Hepatocyte (in vitro differentiated cells): Measurements from ENCODE around the gene NAA38. TPM values are rescaled to one million over a fixed set of nuclear protein-coding genes. Genes with fewer than 3 reads are reported as not detected.
A peak's percentile ranks its signal among the peaks of the same experiment; 100 is the strongest.

ENCODE experiments used
- DNase-seq: peaks from one replicate; pipeline ENCODE4 v3.0.0-alpha.2; 2016; ENCODE audit warnings: low spot score
- H2AFZ ChIP-seq: fragments of 200-600 bp; sonication (generic); 2 replicates; pipeline ENCODE4 v1.6.0; 2016; ENCODE audit warnings: antibody characterized with exemption, mild to moderate bottlenecking
- H3K27ac ChIP-seq: fragments of 200-600 bp; sonication (generic); 2 replicates; pipeline ENCODE4 v1.5.1; 2016; ENCODE audit warnings: mild to moderate bottlenecking
- H3K27me3 ChIP-seq: fragments of 200-600 bp; sonication (generic); 2 replicates; pipeline ENCODE4 v1.6.1; 2016
- H3K36me3 ChIP-seq: fragments of 200-600 bp; sonication (generic); replicated peaks from 2 replicates; pipeline ENCODE4 v1.5.1; 2016; ENCODE audit warnings: low read depth; ENCODE audit not compliant: insufficient read depth
- H3K4me1 ChIP-seq: fragments of 200-600 bp; sonication (generic); 2 replicates; pipeline ENCODE4 v1.5.1; 2016; ENCODE audit warnings: mild to moderate bottlenecking, moderate library complexity; ENCODE audit not compliant: insufficient read depth
- H3K4me2 ChIP-seq: fragments of 200-600 bp; sonication (generic); 2 replicates; pipeline ENCODE4 v1.6.0; 2016
- H3K4me3 ChIP-seq: fragments of 200-600 bp; sonication (generic); 2 replicates; pipeline ENCODE4 v1.5.1; 2016; ENCODE audit warnings: mild to moderate bottlenecking
- H3K79me2 ChIP-seq: fragments of 200-600 bp; sonication (generic); 2 replicates; pipeline ENCODE4 v1.6.0; 2017; ENCODE audit warnings: mild to moderate bottlenecking
- H3K9me2 ChIP-seq: fragments of 200-600 bp; sonication (generic); replicated peaks from 2 replicates; pipeline ENCODE4 v1.6.0; 2017; ENCODE audit warnings: mild to moderate bottlenecking; ENCODE audit not compliant: insufficient read depth
- H3K9me3 ChIP-seq: fragments of 200-600 bp; sonication (generic); 2 replicates; pipeline ENCODE4 v1.5.1; 2016; ENCODE audit warnings: low read depth, mild to moderate bottlenecking
- H4K20me1 ChIP-seq: fragments of 200-600 bp; sonication (generic); 2 replicates; pipeline ENCODE4 v1.6.0; 2016; ENCODE audit warnings: mild to moderate bottlenecking; ENCODE audit not compliant: insufficient read depth, poor library complexity, severe bottlenecking
- EZH2 ChIP-seq: fragments of 200-600 bp; sonication (generic); IDR thresholded peaks from 2 replicates; pipeline ENCODE4 v1.6.1; 2016; ENCODE audit warnings: antibody characterized with exemption, mild to moderate bottlenecking, borderline replicate concordance
- EZH2phosphoT487 ChIP-seq: fragments of 200-600 bp; sonication (generic); IDR thresholded peaks from one replicate; pipeline ENCODE4 v1.6.1; 2018; ENCODE audit warnings: antibody characterized with exemption, mild to moderate bottlenecking, low read depth, moderate library complexity; ENCODE audit not compliant: unreplicated experiment, severe bottlenecking
- WGBS: methylation state at CpG from one replicate; pipeline ENCODE4 v1.1.6; 2016; ENCODE audit warnings: low lambda C conversion rate; ENCODE audit errors: missing lambda C conversion rate; 5-methylcytosine and 5-hydroxymethylcytosine counted together
- polyA plus RNA-seq: library from polyadenylated mRNA; unstranded; fragments of >200 nt; fragmentation: Nextera tagmentation; extraction: Ambion mirVana; gene quantifications from 2 replicates; pipeline ENCODE4 v1.2.1, GENCODE V29; 2016
- total RNA-seq: library from RNA; depleted of rRNA; stranded (reverse); fragments of >200 nt; gene quantifications from 2 replicates; pipeline ENCODE4 v1.2.3, GENCODE V29; 2014
- TF ChIP-seq, protein P1 (sequence below): fragments of 200-600 bp; sonication (generic); IDR thresholded peaks from 2 replicates; pipeline ENCODE4 v1.5.1; 2016; ENCODE audit warnings: antibody characterized with exemption, mild to moderate bottlenecking; ENCODE audit not compliant: poor library complexity

NAA38 gene
- total and polyA plus RNA-seq, 2 experiments from 2014 or later: 66.0 to 147 TPM

DNA sequence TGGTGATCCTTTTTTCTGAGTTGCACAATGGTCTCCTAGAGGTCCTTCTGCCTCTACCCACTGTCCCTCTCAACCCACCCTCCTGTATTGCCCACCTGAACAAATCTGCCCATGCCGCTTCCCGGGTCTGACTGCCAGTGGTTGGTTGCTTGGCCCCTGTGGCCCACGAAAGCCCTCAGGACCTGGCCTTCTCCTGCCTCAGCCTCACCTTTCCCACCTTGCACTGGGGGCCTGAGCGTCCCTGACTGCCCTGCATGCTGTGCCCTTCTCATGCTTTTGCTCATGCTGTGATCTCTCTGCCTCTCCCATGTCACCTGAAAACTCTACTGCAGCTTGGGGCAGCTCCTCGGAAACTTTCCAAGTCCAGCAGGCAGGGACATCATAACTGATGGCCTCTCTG lies 37.1 kb downstream of the NAA38 start:
- no peak overlapping the region for H3K4me2 ChIP-seq
- H3K27ac ChIP-seq: no peak overlapping the region
- peak; percentile 1 for DNase-seq
- H3K9me2 ChIP-seq: no peaks in the 10 kb centered on the region
- no peaks in the 10 kb centered on the region for H3K27me3 ChIP-seq
- no peak overlapping the region for H3K4me3 ChIP-seq
- no peaks in the 10 kb centered on the region for H4K20me1 ChIP-seq
- H3K9me3 ChIP-seq: no peaks in the 10 kb centered on the region
- 87% methylated on average over 5 of the region's 5 CpGs for WGBS
- no peaks in the 10 kb centered on the region for H3K36me3 ChIP-seq
- H3K79me2 ChIP-seq: no peaks in the 10 kb centered on the region
- no peak for TF ChIP-seq EZH2
- TF ChIP-seq, protein P1, sequence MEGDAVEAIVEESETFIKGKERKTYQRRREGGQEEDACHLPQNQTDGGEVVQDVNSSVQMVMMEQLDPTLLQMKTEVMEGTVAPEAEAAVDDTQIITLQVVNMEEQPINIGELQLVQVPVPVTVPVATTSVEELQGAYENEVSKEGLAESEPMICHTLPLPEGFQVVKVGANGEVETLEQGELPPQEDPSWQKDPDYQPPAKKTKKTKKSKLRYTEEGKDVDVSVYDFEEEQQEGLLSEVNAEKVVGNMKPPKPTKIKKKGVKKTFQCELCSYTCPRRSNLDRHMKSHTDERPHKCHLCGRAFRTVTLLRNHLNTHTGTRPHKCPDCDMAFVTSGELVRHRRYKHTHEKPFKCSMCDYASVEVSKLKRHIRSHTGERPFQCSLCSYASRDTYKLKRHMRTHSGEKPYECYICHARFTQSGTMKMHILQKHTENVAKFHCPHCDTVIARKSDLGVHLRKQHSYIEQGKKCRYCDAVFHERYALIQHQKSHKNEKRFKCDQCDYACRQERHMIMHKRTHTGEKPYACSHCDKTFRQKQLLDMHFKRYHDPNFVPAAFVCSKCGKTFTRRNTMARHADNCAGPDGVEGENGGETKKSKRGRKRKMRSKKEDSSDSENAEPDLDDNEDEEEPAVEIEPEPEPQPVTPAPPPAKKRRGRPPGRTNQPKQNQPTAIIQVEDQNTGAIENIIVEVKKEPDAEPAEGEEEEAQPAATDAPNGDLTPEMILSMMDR: no peak
- TF ChIP-seq EZH2phosphoT487: no peak
- H2AFZ ChIP-seq: no peak overlapping the region
- H3K4me1 ChIP-seq: peaks cover 9% of the 10 kb centered on the region

DNA sequence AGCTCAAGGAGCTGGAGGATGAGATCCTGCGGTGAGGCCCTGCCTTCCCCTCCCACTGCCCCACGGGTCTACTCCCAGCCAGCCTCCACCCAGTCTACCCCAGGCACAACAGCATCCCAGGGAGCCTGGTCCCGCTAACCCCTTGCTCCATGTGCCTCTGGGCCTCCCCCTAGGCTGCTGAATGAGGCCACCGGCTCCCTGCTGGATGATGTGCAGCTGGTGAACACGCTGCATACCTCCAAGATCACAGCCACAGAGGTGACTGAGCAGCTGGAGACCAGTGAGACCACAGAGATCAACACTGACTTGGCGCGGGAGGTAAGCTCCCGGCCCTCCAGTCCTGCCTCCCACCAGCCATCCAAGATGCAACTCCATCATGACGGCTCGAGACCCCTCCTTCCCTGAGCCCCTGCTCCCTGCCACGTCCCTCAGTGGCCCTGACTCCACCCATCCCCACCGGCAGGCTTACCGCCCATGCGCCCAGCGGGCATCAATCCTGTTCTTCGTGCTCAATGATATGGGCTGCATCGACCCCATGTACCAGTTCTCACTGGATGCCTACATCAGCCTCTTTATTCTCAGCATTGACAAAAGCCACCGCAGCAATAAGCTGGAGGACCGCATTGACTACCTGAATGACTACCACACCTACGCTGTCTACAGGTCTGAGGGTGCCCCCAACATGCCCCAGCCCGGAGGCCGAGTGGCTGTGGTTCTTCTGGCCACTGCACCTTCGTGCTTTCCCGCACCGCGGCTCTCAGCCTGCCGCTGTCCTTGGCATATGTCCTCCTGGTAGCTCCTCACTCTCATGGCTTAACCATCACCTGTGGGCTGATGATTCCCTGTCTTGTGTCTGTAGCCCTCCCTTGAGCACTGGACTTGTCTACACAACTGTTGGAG lies 38.4 kb downstream of the NAA38 start:
- WGBS: 97% methylated on average over 25 of the region's 27 CpGs
- no peaks in the 10 kb centered on the region for H3K36me3 ChIP-seq
- no peaks in the 10 kb centered on the region for H3K9me3 ChIP-seq
- H4K20me1 ChIP-seq: no peaks in the 10 kb centered on the region
- H3K4me1 ChIP-seq: peaks cover 9% of the 10 kb centered on the region
- no peak overlapping the region for H2AFZ ChIP-seq
- TF ChIP-seq, protein P1: no peak
- no peak for TF ChIP-seq EZH2phosphoT487
- no peak for TF ChIP-seq EZH2
- H3K4me3 ChIP-seq: no peak overlapping the region
- no peaks in the 10 kb centered on the region for H3K79me2 ChIP-seq
- no peak for DNase-seq
- H3K27me3 ChIP-seq: no peaks in the 10 kb centered on the region
- H3K9me2 ChIP-seq: no peaks in the 10 kb centered on the region
- H3K4me2 ChIP-seq: no peak overlapping the region
- H3K27ac ChIP-seq: no peak overlapping the region

DNA sequence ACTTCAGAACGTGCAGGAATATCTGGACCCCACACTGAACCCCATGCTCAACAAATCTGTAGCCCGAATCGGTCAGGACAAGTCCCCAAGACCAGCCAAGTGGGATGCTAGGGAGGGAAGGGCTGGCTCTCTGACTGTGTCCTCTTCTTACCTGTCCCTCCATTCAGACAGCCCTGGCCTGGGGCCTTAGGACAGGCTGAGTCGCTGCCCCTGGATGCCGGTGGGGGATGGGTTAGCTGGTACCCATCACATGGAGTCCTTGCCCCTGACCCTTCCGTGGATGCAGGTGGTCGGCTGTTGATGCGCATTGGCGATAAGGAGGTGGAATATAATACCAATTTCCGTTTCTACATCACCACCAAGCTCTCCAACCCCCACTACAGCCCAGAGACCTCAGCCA lies 39.3 kb downstream of the NAA38 start:
- Histone ChIP-seq H3K4me3 (no peak overlapping the region), H3K9me3 (no peaks in the 10 kb centered on the region), H3K27ac (no peak overlapping the region), H3K36me3 (no peaks in the 10 kb centered on the region), H3K27me3 (no peaks in the 10 kb centered on the region), H3K4me2 (no peak overlapping the region), H3K4me1 (peaks cover 9% of the 10 kb centered on the region), H2AFZ (no peak overlapping the region), H3K79me2 (no peaks in the 10 kb centered on the region), H4K20me1 (no peaks in the 10 kb centered on the region), H3K9me2 (no peaks in the 10 kb centered on the region)
- TF ChIP-seq EZH2phosphoT487: no peak
- TF ChIP-seq, protein P1: no peak
- no peak for TF ChIP-seq EZH2
- WGBS: 92% methylated on average over 10 of the region's 10 CpGs
- DNase-seq: peak; percentile 6
